Neuronal stem cell (in vitro differentiated cells): Measurements from ENCODE around the gene CYP51A1.
"Not testable (repeated sequence)": the region's sequence is repeated elsewhere in the genome, so short reads cannot be mapped to it uniquely, and the experiment has no call there.

Experiments used
- DNase-seq: peaks from one replicate; pipeline ENCODE4 v3.0.0-alpha.2; 2013; ENCODE audit warnings: low spot score
- H2AFZ ChIP-seq: one replicate; pipeline ENCODE4 v1.6.1; 2013; ENCODE audit warnings: mild to moderate bottlenecking, low read length, inconsistent platforms
- H2AK5ac ChIP-seq: 2 replicates; pipeline ENCODE4 v1.6.1; 2013; ENCODE audit warnings: low read depth, mild to moderate bottlenecking, inconsistent platforms, low read length, moderate library complexity, mixed read lengths
- H2BK120ac ChIP-seq: 2 replicates; pipeline ENCODE4 v1.6.1; 2013; ENCODE audit warnings: low read depth, mild to moderate bottlenecking, inconsistent platforms, low read length, moderate library complexity, mixed read lengths
- H2BK12ac ChIP-seq: one replicate; pipeline ENCODE4 v1.6.1; 2013; ENCODE audit warnings: low read length, inconsistent platforms
- H2BK15ac ChIP-seq: 2 replicates; pipeline ENCODE4 v1.6.1; 2013; ENCODE audit warnings: mild to moderate bottlenecking, low read length, inconsistent platforms, mixed read lengths
- H2BK5ac ChIP-seq: one replicate; pipeline ENCODE4 v1.6.1; 2013; ENCODE audit warnings: inconsistent platforms, mild to moderate bottlenecking, low read length, moderate library complexity
- H3K14ac ChIP-seq: one replicate; pipeline ENCODE4 v1.6.1; 2013; ENCODE audit warnings: low read length, inconsistent platforms
- H3K18ac ChIP-seq: 2 replicates; pipeline ENCODE4 v1.6.1; 2013; ENCODE audit warnings: low read length, inconsistent platforms
- H3K23ac ChIP-seq: 2 replicates; pipeline ENCODE4 v1.6.1; 2013; ENCODE audit warnings: low read depth, mild to moderate bottlenecking, mixed read lengths, low read length, inconsistent platforms; ENCODE audit not compliant: poor library complexity
- H3K27ac ChIP-seq: replicated peaks from 3 replicates; pipeline ENCODE4 v1.5.1; 2013; ENCODE audit warnings: low read length, inconsistent platforms
- H3K27me3 ChIP-seq, 3 experiments: 2 replicates each; pipeline ENCODE4 v1.6.1; 2013; ENCODE audit warnings: low read length in 3 of 3, mild to moderate bottlenecking in 2 of 3, inconsistent platforms in 1 of 3, low read depth in 1 of 3, mixed read lengths in 1 of 3, moderate library complexity in 1 of 3; ENCODE audit not compliant: control insufficient read depth in 3 of 3, insufficient read depth in 3 of 3
- H3K36me3 ChIP-seq, 2 donors: replicated peaks in 1 of 2; 2 replicates each; pipeline ENCODE4 v1.6.1; 2013; ENCODE audit warnings: low read length in 2 of 2; ENCODE audit not compliant: control insufficient read depth in 2 of 2, insufficient read depth in 2 of 2
- H3K4ac ChIP-seq: 2 replicates; pipeline ENCODE4 v1.6.1; 2013; ENCODE audit warnings: inconsistent platforms, mild to moderate bottlenecking, low read length, moderate library complexity
- H3K4me1 ChIP-seq, 2 donors: 1 replicate in 1 of 2; 2 replicates in 1 of 2; pipeline ENCODE4 v1.6.1; 2013; ENCODE audit warnings: low read length in 2 of 2, low read depth in 1 of 2; ENCODE audit not compliant: control insufficient read depth in 2 of 2, insufficient read depth in 1 of 2
- H3K4me2 ChIP-seq: one replicate; pipeline ENCODE4 v1.6.1; 2013; ENCODE audit warnings: mild to moderate bottlenecking, low read length, inconsistent platforms; ENCODE audit not compliant: insufficient read depth, poor library complexity, severe bottlenecking
- H3K4me3 ChIP-seq, 2 donors: 2 replicates each; pipeline ENCODE4 v1.5.1; 2013; ENCODE audit warnings: low read length in 2 of 2, mild to moderate bottlenecking in 2 of 2, inconsistent platforms in 1 of 2, moderate library complexity in 1 of 2
- H3K79me1 ChIP-seq: one replicate; pipeline ENCODE4 v1.6.1; 2013; ENCODE audit warnings: low read depth, mild to moderate bottlenecking, inconsistent platforms, low read length, moderate library complexity
- H3K9ac ChIP-seq: one replicate; pipeline ENCODE4 v1.6.1; 2013; ENCODE audit warnings: mild to moderate bottlenecking, low read depth, low read length, inconsistent platforms; ENCODE audit not compliant: poor library complexity
- H3K9me3 ChIP-seq, 2 donors: replicated peaks in 1 of 2; 2 replicates each; pipeline versions ENCODE3 to v1.6.1; 2013; ENCODE audit warnings: low read length in 2 of 2, mild to moderate bottlenecking in 2 of 2, inconsistent platforms in 1 of 2, low read depth in 1 of 2, mixed read lengths in 1 of 2, moderate library complexity in 1 of 2; ENCODE audit not compliant: control insufficient read depth in 2 of 2, insufficient read depth in 1 of 2
- H4K8ac ChIP-seq: one replicate; pipeline ENCODE4 v1.6.1; 2013; ENCODE audit warnings: low read depth, mild to moderate bottlenecking, inconsistent platforms, low read length, moderate library complexity
- H4K91ac ChIP-seq: one replicate; pipeline ENCODE4 v1.6.1; 2013; ENCODE audit warnings: low read length, low read depth, mild to moderate bottlenecking, inconsistent platforms; ENCODE audit not compliant: poor library complexity
- WGBS, 2 donors: extraction: QIAGEN DNeasy Blood & Tissue Kit; methylation state at CpG; one replicate each; pipeline ENCODE4 v1.1.7; 2013; ENCODE audit warnings: missing lambda C conversion rate in 2 of 2, mixed read lengths in 1 of 2; ENCODE audit not compliant: insufficient read length in 2 of 2, insufficient replicate concordance in 1 of 2; ENCODE audit errors: extremely low coverage in 2 of 2; 5-methylcytosine and 5-hydroxymethylcytosine counted together

The CYP51A1 gene

GRCh38 chr7:92110857-92111256 is 23.4 kb downstream of the CYP51A1 start:
- Histone ChIP-seq H3K14ac (no peak overlapping the region), H2AFZ (no peak overlapping the region), H3K4me2 (no peak overlapping the region), H2AK5ac (no peak overlapping the region), H3K4me3 (no peak overlapping the region), H2BK15ac (no peak overlapping the region), H2BK120ac (no peak overlapping the region), H3K9me3 (no peaks in the 10 kb centered on the region), H4K8ac (no peak overlapping the region), H2BK12ac (no peak overlapping the region), H3K18ac (no peak overlapping the region), H3K36me3 (peaks cover 9 to 92% of the 10 kb centered on the region in 2 donors), H3K27ac (no peak overlapping the region), H3K27me3 (no peaks in the 10 kb centered on the region), H2BK5ac (no peak overlapping the region), H3K23ac (no peak overlapping the region), H3K4ac (no peak overlapping the region), H3K4me1 (no peaks in the 10 kb centered on the region), H3K9ac (no peak overlapping the region), H3K79me1 (peaks cover 1% of the 10 kb centered on the region), H4K91ac (no peak overlapping the region)
- no CpG with 5 or more reads among the region's 2 CpGs for WGBS, 2 donors
- DNase-seq: no peak

GRCh38 chr7:92108821-92109220 is 25.5 kb downstream of the CYP51A1 start:
- Histone ChIP-seq H4K91ac (no peak overlapping the region), H3K9me3 (no peaks in the 10 kb centered on the region), H2BK12ac (no peak overlapping the region), H3K4me3 (no peak overlapping the region), H3K4me1 (no peaks in the 10 kb centered on the region), H3K9ac (no peak overlapping the region), H3K27ac (no peak overlapping the region), H4K8ac (no peak overlapping the region), H3K18ac (no peak overlapping the region), H3K27me3 (no peaks in the 10 kb centered on the region), H2BK15ac (no peak overlapping the region), H3K79me1 (no peaks in the 10 kb centered on the region), H3K14ac (no peak overlapping the region), H3K4me2 (no peak overlapping the region), H3K36me3 (peaks cover 6 to 89% of the 10 kb centered on the region in 2 donors), H3K23ac (no peak overlapping the region), H2AK5ac (no peak overlapping the region), H2AFZ (no peak overlapping the region), H2BK120ac (no peak overlapping the region), H3K4ac (no peak overlapping the region), H2BK5ac (no peak overlapping the region)
- WGBS, 2 donors: no CpG with 5 or more reads among the region's 8 CpGs
- DNase-seq: no peak

DNA sequence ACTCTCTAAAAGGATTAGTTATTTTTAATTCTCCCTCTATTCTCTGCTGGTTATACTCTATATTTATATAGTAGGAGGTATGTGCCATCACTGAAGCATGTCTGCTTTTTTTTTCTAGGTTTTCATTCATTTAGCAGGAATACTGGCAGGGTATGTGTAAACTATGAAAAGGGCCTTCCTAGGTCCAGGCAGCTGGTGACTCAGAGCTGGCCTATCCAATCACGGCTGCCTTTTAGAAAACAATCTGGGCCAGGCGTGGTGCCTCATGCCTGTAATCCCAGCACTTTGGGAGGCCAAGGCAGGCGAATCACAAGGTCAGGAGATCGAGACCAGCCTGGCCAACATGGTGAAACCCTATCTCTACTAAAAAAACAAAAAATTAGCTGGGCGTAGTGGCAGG is 31.4 kb downstream of the CYP51A1 start:
- not testable (repeated sequence) for H4K8ac ChIP-seq, H3K4ac ChIP-seq, H3K4me3 ChIP-seq, H3K4me1 ChIP-seq, H2BK5ac ChIP-seq, H2AK5ac ChIP-seq, H2BK12ac ChIP-seq, H3K18ac ChIP-seq, H2BK120ac ChIP-seq, H3K9me3 ChIP-seq, H3K14ac ChIP-seq, H4K91ac ChIP-seq, DNase-seq, H3K27me3 ChIP-seq, H3K27ac ChIP-seq, H3K9ac ChIP-seq, H3K4me2 ChIP-seq, H2AFZ ChIP-seq, H2BK15ac ChIP-seq, H3K79me1 ChIP-seq, H3K23ac ChIP-seq
- peaks cover 9 to 87% of the 10 kb centered on the region in 2 donors for H3K36me3 ChIP-seq
- WGBS, 2 donors: no CpG with 5 or more reads among the region's 5 CpGs

GRCh38 chr7:92100534-92100933 is 33.7 kb downstream of the CYP51A1 start:
- Histone ChIP-seq H3K4me3 (no peak overlapping the region), H3K79me1 (no peaks in the 10 kb centered on the region), H3K9ac (no peak overlapping the region), H2AFZ (no peak overlapping the region), H3K14ac (no peak overlapping the region), H4K8ac (no peak overlapping the region), H2BK12ac (no peak overlapping the region), H3K4ac (no peak overlapping the region), H3K23ac (no peak overlapping the region), H3K27me3 (no peaks in the 10 kb centered on the region), H4K91ac (no peak overlapping the region), H3K36me3 (peaks cover 16 to 91% of the 10 kb centered on the region in 2 donors), H2AK5ac (no peak overlapping the region), H2BK120ac (no peak overlapping the region), H3K4me2 (no peak overlapping the region), H3K4me1 (no peaks in the 10 kb centered on the region), H2BK5ac (no peak overlapping the region), H3K27ac (no peak overlapping the region), H3K18ac (no peak overlapping the region), H2BK15ac (no peak overlapping the region), H3K9me3 (no peaks in the 10 kb centered on the region)
- no CpG with 5 or more reads among the region's 1 CpG for WGBS, 2 donors
- no peak for DNase-seq
